WERI-Rb-1 (cell line): Measurements from ENCODE around the gene ZC3H12A.

Experiments
- DNase-seq: peaks from one replicate; pipeline ENCODE4 v3.0.0-alpha.2; 2020
- H3K27ac ChIP-seq: fragments of 250-450 bp; sonication (Bioruptor Pico); 2 replicates; pipeline ENCODE4 v1.5.1; 2020; ENCODE audit warnings: mild to moderate bottlenecking, moderate library complexity
- H3K27me3 ChIP-seq: fragments of 250-450 bp; sonication (Bioruptor Pico); 2 replicates; pipeline ENCODE4 v1.5.1; 2021; ENCODE audit warnings: mild to moderate bottlenecking, low read depth, moderate library complexity; ENCODE audit not compliant: insufficient read depth, severe bottlenecking
- H3K36me3 ChIP-seq: fragments of 250-450 bp; sonication (Bioruptor Pico); 2 replicates; pipeline ENCODE4 v1.5.1; 2020; ENCODE audit warnings: mild to moderate bottlenecking, moderate library complexity
- H3K4me3 ChIP-seq: 2 replicates; pipeline ENCODE4 v1.5.1; 2011; ENCODE audit warnings: low read depth, mild to moderate bottlenecking, control low read depth, low read length
- H3K9me3 ChIP-seq: fragments of 250-450 bp; sonication (Bioruptor Pico); 2 replicates; pipeline ENCODE4 v1.5.1; 2021; ENCODE audit warnings: mild to moderate bottlenecking, moderate library complexity; ENCODE audit not compliant: severe bottlenecking
- TF ChIP-seq, protein P1 (sequence below): IDR thresholded peaks from 2 replicates; pipeline ENCODE4 v1.5.1; 2011; ENCODE audit warnings: low read depth, mild to moderate bottlenecking, control low read depth, inconsistent platforms, low read length

The ZC3H12A gene

DNA sequence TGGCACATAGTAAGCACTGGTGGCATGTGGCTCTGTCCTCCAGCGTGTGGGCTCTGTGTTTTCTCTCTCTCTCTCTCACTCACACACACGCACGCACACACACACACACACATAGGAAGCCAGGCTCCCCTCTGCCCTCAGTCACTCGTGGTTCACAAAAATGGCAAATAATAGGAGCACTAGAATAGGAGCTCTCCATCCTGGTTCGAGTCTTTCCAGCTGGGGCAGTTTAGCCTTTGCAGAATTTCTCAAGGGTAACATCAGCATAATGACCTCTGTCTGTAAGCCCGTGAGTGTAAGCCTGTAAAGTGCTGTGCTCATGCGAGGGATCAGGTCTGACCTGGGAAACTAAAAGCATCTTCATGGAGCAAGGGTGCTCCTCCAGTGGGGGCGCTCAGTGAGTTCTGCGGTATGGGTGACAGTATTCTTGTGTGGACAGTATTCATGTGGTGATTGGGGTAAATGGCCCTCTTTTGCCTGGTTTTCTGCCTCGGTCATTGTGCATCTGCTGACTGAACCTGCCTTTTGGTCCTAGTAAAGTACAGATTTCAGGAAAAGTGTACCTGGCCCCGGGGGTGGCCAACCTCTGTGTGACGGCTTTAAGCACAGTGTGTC, 842 bp upstream of the ZC3H12A start:
- Histone ChIP-seq H3K36me3 (peaks cover 28% of the 10 kb centered on the region), H3K27ac (no peak overlapping the region), H3K27me3 (no peaks in the 10 kb centered on the region), H3K4me3 (peak overlapping the region; percentile 82), H3K9me3 (no peaks in the 10 kb centered on the region)
- TF ChIP-seq, protein P1, sequence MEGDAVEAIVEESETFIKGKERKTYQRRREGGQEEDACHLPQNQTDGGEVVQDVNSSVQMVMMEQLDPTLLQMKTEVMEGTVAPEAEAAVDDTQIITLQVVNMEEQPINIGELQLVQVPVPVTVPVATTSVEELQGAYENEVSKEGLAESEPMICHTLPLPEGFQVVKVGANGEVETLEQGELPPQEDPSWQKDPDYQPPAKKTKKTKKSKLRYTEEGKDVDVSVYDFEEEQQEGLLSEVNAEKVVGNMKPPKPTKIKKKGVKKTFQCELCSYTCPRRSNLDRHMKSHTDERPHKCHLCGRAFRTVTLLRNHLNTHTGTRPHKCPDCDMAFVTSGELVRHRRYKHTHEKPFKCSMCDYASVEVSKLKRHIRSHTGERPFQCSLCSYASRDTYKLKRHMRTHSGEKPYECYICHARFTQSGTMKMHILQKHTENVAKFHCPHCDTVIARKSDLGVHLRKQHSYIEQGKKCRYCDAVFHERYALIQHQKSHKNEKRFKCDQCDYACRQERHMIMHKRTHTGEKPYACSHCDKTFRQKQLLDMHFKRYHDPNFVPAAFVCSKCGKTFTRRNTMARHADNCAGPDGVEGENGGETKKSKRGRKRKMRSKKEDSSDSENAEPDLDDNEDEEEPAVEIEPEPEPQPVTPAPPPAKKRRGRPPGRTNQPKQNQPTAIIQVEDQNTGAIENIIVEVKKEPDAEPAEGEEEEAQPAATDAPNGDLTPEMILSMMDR, result peak; percentile 34; the same call in 1 of the 2 replicates
- DNase-seq, result peak; percentile 59

DNA sequence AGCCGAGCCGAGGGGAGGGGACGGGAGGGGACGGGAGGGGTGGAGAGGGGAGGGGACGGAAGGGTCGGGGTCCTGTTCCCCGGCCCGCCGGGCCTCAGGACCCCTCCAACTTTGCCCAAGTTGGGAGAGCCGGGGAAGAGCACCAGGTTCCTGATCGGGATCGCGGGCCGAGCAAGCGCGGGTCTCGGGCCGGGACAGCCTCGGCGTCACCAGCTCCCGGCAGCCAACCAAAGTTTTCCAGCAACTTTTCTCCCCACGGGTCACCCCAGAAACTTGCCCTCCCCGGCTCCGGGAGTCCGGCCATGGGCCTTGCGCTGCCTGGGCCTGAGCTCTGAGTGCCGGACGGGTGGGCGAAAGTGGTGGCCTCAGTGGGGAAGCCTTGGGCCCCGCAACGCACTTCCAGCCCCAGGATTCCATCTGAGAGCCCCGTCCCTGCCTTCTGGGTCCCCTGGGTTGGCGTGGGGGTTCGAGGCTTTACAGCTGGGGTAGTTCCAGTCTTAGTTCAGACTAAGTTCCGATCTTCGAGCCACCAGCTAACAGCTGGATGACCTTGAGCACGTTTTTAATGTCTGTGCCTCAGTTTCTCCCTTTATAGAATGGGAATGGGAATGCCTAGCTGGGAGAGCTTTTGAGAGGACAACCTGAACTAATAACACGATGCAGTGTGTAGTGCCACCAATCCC, 458 bp downstream of the ZC3H12A start:
- Histone ChIP-seq H3K4me3 (peak overlapping the region; percentile 67), H3K36me3 (peaks cover 37% of the 10 kb centered on the region), H3K27ac (peak overlapping the region; percentile 55), H3K9me3 (no peaks in the 10 kb centered on the region), H3K27me3 (no peaks in the 10 kb centered on the region)
- TF ChIP-seq, protein P1, result no peak
- no peak for DNase-seq

DNA sequence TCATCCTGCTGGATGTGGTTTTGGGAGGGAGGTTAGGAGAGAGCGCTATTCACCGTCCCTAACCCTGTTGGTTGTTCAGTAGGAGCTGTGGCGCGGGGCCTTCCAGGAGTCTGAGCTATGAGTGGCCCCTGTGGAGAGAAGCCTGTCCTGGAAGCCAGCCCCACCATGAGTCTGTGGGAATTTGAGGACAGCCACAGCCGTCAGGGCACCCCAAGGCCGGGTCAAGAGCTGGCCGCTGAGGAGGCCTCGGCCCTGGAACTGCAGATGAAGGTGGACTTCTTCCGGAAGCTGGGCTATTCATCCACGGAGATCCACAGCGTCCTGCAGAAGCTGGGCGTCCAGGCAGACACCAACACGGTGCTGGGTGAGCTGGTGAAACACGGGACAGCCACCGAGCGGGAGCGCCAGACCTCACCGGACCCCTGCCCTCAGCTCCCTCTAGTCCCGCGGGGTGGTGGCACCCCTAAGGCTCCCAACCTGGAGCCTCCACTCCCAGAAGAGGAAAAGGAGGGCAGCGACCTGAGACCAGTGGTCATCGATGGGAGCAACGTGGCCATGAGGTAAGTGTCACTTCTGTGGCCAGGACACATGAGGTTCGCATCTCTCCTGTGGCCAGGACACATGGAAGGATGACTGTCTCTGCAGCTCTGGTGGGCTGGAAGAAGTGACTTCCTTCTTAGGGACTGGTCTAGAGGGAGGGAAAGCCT, 1.2 kb downstream of the ZC3H12A start:
- Histone ChIP-seq H3K36me3 (peaks cover 44% of the 10 kb centered on the region), H3K4me3 (peak overlapping the region; percentile 67), H3K27ac (no peak overlapping the region), H3K27me3 (no peaks in the 10 kb centered on the region), H3K9me3 (no peaks in the 10 kb centered on the region)
- DNase-seq, result no peak
- TF ChIP-seq, protein P1, result no peak

DNA sequence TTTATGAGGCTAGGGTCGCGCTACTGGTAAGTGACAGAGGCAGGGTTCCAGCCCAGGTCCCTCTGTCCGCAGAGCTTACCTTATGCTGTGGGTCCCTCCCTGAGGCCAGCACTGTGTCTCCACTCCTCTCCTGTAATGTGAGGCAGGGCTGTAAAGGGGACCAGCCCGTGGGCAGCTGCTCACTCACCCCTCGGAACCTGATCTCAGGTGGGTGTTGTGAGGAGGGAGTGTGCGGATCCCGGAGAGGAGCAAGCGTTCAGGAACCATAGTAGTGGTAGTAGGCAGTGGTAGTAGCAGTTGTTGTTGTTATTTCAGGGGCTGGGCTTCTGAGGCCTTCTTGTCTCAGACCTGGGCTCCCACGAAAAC, 1.7 kb downstream of the ZC3H12A start:
- TF ChIP-seq, protein P1, result no peak
- H3K27me3 ChIP-seq, result no peaks in the 10 kb centered on the region
- H3K27ac ChIP-seq, result peak overlapping the region; percentile 62
- no peak overlapping the region for H3K4me3 ChIP-seq
- H3K36me3 ChIP-seq, result peaks cover 50% of the 10 kb centered on the region
- no peak for DNase-seq
- H3K9me3 ChIP-seq, result no peaks in the 10 kb centered on the region

DNA sequence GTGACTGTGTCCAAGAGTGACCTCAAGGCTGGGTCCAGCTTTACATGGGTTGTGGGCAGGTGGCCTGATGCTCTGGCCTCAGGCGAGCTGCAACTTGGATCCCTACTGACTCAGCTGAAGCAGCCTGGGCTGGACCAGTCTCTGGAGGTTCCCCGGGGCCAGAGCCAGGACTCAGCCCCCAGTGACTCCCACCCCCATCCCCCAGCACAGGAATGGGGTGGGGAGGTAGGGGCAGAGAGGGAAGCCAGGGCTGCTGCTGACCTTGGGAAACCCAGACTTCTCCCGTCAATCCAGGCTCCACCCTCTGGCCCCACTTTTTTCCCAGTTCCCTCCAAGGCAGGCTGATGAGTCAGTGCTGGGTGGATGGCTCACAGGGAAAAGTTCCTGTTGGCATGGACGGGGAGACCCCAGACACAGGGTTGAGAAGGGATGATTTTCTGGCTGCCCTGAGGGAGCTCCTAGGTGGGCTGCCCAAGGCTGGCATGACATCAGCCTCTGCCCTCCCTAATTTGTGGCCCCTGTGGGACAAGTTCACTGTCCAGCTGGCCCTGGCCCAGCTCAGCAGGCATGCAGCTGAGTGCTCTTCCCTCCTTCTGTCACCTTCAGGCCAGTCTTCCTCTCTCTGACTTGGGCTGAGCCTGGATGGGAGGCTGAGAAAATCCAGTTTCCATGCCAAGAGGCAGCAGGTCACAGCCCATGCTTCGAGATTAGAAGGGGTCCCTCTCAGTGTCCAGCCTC, 2.2 kb downstream of the ZC3H12A start:
- no peak overlapping the region for H3K4me3 ChIP-seq
- peaks cover 55% of the 10 kb centered on the region for H3K36me3 ChIP-seq

More for the DNA sequence above, 2.2 kb downstream of the ZC3H12A start:
- peak overlapping the region; percentile 62 for H3K27ac ChIP-seq
- no peaks in the 10 kb centered on the region for H3K9me3 ChIP-seq
- H3K27me3 ChIP-seq, result no peaks in the 10 kb centered on the region
- TF ChIP-seq, protein P1, result no peak
- no peak for DNase-seq
